NCI-H2107 treated with DMSO at 0.1 percent for 48 hours (cell line): Measurements from ENCODE around the gene CPLX1.

Experiments used
- DNase-seq: peaks from one replicate; lab custom pipeline; 2025; ENCODE audit not compliant: unreplicated experiment; lab: John Stamatoyannopoulos, UW

CPLX1 gene

GRCh38 chr4:833731-834367 is 7.9 kb upstream of the CPLX1 start:
- DNase-seq = no peak

GRCh38 chr4:833156-833555 is 7.2 kb upstream of the CPLX1 start:
- DNase-seq = no peak

- no peak for DNase-seq
Measured at GRCh38 chr4:832536-832935, 6.6 kb upstream of the CPLX1 start.

GRCh38 chr4:832108-832507 is 6.2 kb upstream of the CPLX1 start:
- no peak for DNase-seq

GRCh38 chr4:831483-831805 is 5.5 kb upstream of the CPLX1 start:
- no peak for DNase-seq

- no peak for DNase-seq
Measured at GRCh38 chr4:830601-831482, 4.9 kb upstream of the CPLX1 start.

- no peak for DNase-seq
Measured at GRCh38 chr4:829761-830600, 4.1 kb upstream of the CPLX1 start.

GRCh38 chr4:829291-829690 is 3.4 kb upstream of the CPLX1 start:
- no peak for DNase-seq

GRCh38 chr4:828641-829271 is 2.8 kb upstream of the CPLX1 start:
- no peak for DNase-seq

GRCh38 chr4:827209-828081 is 1.5 kb upstream of the CPLX1 start:
- no peak for DNase-seq

GRCh38 chr4:826508-827208 is 729 bp upstream of the CPLX1 start:
- DNase-seq = no peak

- no peak for DNase-seq
Measured at GRCh38 chr4:825063-825970, 612 bp downstream of the CPLX1 start.

- DNase-seq = no peak
Measured at GRCh38 chr4:824461-825062, 1.4 kb downstream of the CPLX1 start.

GRCh38 chr4:823761-824460 is 2.0 kb downstream of the CPLX1 start:
- no peak for DNase-seq

- DNase-seq = no peak
Measured at GRCh38 chr4:823176-823760, 2.7 kb downstream of the CPLX1 start.

- no peak for DNase-seq
Measured at GRCh38 chr4:822361-823175, 3.4 kb downstream of the CPLX1 start.

GRCh38 chr4:821631-822030 is 4.3 kb downstream of the CPLX1 start:
- no peak for DNase-seq
